Mucosa of gallbladder (tissue), 1 donor: ENCODE measurements around the gene KLHL33. TPM values are rescaled to one million over a fixed set of nuclear protein-coding genes. Genes with fewer than 3 reads are reported as not detected.

Experiments used
- DNase-seq: peaks from one replicate; pipeline ENCODE4 v3.0.0-alpha.2; 2020; ENCODE audit warnings: low spot score
- total RNA-seq: library from RNA; stranded (reverse); gene quantifications from one replicate; pipeline ENCODE4 v1.2.1, GENCODE V29; 2021
- donor health status: DM: no; HTN: no; CAD: no.

The KLHL33 gene
- 0.92 TPM for total RNA-seq

- no peak for DNase-seq
Measured at GRCh38 chr14:20435582-20436362, at the start of gene KLHL33. Gene KLHL33 (minus strand): TSS chr14:20436166. CDS start chr14:20435811, 355 bp downstream.

GRCh38 chr14:20482382-20482781 is 46.4 kb upstream of the KLHL33 start:
- no peak for DNase-seq

- DNase-seq, result no peak
Measured at GRCh38 chr14:20478894-20479293, 42.9 kb upstream of the KLHL33 start.

- no peak for DNase-seq
Measured at GRCh38 chr14:20477211-20477876, 41.4 kb upstream of the KLHL33 start.

- no peak for DNase-seq
Measured at GRCh38 chr14:20476776-20477175, 40.8 kb upstream of the KLHL33 start.

- peak; percentile 29 for DNase-seq
Measured at GRCh38 chr14:20472536-20473169, 36.7 kb upstream of the KLHL33 start.

GRCh38 chr14:20470603-20470901 is 34.6 kb upstream of the KLHL33 start:
- no peak for DNase-seq

- DNase-seq, result peak; percentile 20
Measured at GRCh38 chr14:20469890-20470602, 34.1 kb upstream of the KLHL33 start.

GRCh38 chr14:20469242-20469889 is 33.4 kb upstream of the KLHL33 start, which contains the start of gene PNP:
Gene PNP (plus strand): TSS chr14:20469406. CDS start chr14:20469525, 119 bp downstream.
- peak; percentile 92 for DNase-seq

- no peak for DNase-seq
Measured at GRCh38 chr14:20468764-20469241, 32.8 kb upstream of the KLHL33 start.

- peak; percentile 100 for DNase-seq
Measured at GRCh38 chr14:20461225-20462141, 25.5 kb upstream of the KLHL33 start, which contains the start of gene PIP4P1. Gene PIP4P1 (minus strand): TSS chr14:20461434. CDS start chr14:20461325, 109 bp downstream.

GRCh38 chr14:20460458-20461224 is 24.7 kb upstream of the KLHL33 start:
- DNase-seq, result peak; percentile 27

- no peak for DNase-seq
Measured at GRCh38 chr14:20458031-20458789, 22.2 kb upstream of the KLHL33 start.

- no peak for DNase-seq
Measured at GRCh38 chr14:20456971-20457370, 21.0 kb upstream of the KLHL33 start.

GRCh38 chr14:20455355-20456300 is 19.7 kb upstream of the KLHL33 start:
- no peak for DNase-seq

GRCh38 chr14:20454516-20455354 is 18.8 kb upstream of the KLHL33 start, which contains the start of the genes APEX1 and OSGEP:
Gene APEX1 (plus strand): TSS chr14:20455226. CDS start chr14:20455646, 420 bp downstream.
Gene OSGEP (minus strand): TSS chr14:20454812. CDS start chr14:20454683, 129 bp downstream.
- peak; percentile 99 for DNase-seq
